Endodermal cell (in vitro differentiated cells): Measurements from ENCODE around the gene TGFBR3. TPM values are rescaled to one million over a fixed set of nuclear protein-coding genes. Genes with fewer than 3 reads are reported as not detected.

Experiments used
- DNase-seq: peaks from one replicate; pipeline ENCODE4 v3.0.0-alpha.2; 2017
- H3K27ac ChIP-seq: 2 replicates; pipeline ENCODE4 v1.5.1; 2013; ENCODE audit warnings: mild to moderate bottlenecking, low read depth, low read length, moderate library complexity
- H3K27me3 ChIP-seq: 2 replicates; pipeline ENCODE4 v1.6.1; 2013; ENCODE audit warnings: mild to moderate bottlenecking, low read length, moderate library complexity; ENCODE audit not compliant: insufficient read depth, control insufficient read depth, poor library complexity, severe bottlenecking
- H3K36me3 ChIP-seq: 2 replicates; pipeline ENCODE4 v1.7.0; 2013; ENCODE audit warnings: mild to moderate bottlenecking, low read length, moderate library complexity; ENCODE audit not compliant: control insufficient read depth, insufficient read depth
- H3K4me1 ChIP-seq: one replicate; pipeline ENCODE4 v1.7.0; 2013; ENCODE audit warnings: low read length; ENCODE audit not compliant: control insufficient read depth, insufficient read depth
- H3K4me3 ChIP-seq: 2 replicates; pipeline ENCODE4 v1.5.1; 2013; ENCODE audit warnings: mild to moderate bottlenecking, low read length, moderate library complexity
- H3K9ac ChIP-seq: 2 replicates; pipeline ENCODE4 v1.6.1; 2013; ENCODE audit warnings: mild to moderate bottlenecking, low read length, moderate library complexity; ENCODE audit not compliant: poor library complexity, severe bottlenecking; ENCODE audit errors: extremely low read depth
- H3K9me3 ChIP-seq: 2 replicates; pipeline ENCODE4 v1.6.1; 2013; ENCODE audit warnings: mild to moderate bottlenecking, low read length, moderate library complexity; ENCODE audit not compliant: control insufficient read depth
- H3K27ac Mint-ChIP-seq: 2 replicates; pipeline ENCODE4 v1.8.0; 2020; ENCODE audit warnings: mixed read lengths
- H3K27me3 Mint-ChIP-seq: 2 replicates; pipeline ENCODE4 v1.8.0; 2021; ENCODE audit warnings: mild to moderate bottlenecking, mixed read lengths; ENCODE audit not compliant: insufficient read depth
- H3K36me3 Mint-ChIP-seq: 2 replicates; pipeline ENCODE4 v1.8.0; 2020; ENCODE audit warnings: low read depth, mixed read lengths
- H3K4me1 Mint-ChIP-seq: 2 replicates; pipeline ENCODE4 v1.8.0; 2020; ENCODE audit warnings: mixed read lengths
- H3K4me3 Mint-ChIP-seq: 2 replicates; pipeline ENCODE4 v1.8.0; 2020; ENCODE audit warnings: mild to moderate bottlenecking, moderate library complexity, mixed read lengths
- H3K9me3 Mint-ChIP-seq: 2 replicates; pipeline ENCODE4 v1.8.0; 2020; ENCODE audit warnings: mild to moderate bottlenecking, mixed read lengths
- WGBS, 2 experiments: methylation state at CpG; one replicate each; pipeline versions ENCODE4 v1.1.5 to v1.1.7; 2013; ENCODE audit warnings: missing lambda C conversion rate in 2 of 2, mixed read lengths in 1 of 2; ENCODE audit not compliant: insufficient coverage in 1 of 2, insufficient read length in 1 of 2; 5-methylcytosine and 5-hydroxymethylcytosine counted together
- total RNA-seq, 2 donors: library from RNA; stranded (reverse); fragmentation: NEBNext Ultra II Directional in 1 of 2; extraction: Animal tissue kit (Norgen Biotek cat#: 25700) in 1 of 2; gene quantifications; 2 replicates in 1 of 2; 3 replicates in 1 of 2; pipeline ENCODE4 v1.2.1, GENCODE V29; 2021
- TF ChIP-seq, protein P1 (sequence below): fragments of 200-600 bp; sonication (generic); conservative IDR thresholded peaks from 2 replicates; pipeline ENCODE4 v1.5.0; 2021; ENCODE audit warnings: antibody characterized with exemption, mild to moderate bottlenecking

Gene TGFBR3
- total RNA-seq, 2 donors from 2014 or later: 8.1 to 8.5 TPM

DNA sequence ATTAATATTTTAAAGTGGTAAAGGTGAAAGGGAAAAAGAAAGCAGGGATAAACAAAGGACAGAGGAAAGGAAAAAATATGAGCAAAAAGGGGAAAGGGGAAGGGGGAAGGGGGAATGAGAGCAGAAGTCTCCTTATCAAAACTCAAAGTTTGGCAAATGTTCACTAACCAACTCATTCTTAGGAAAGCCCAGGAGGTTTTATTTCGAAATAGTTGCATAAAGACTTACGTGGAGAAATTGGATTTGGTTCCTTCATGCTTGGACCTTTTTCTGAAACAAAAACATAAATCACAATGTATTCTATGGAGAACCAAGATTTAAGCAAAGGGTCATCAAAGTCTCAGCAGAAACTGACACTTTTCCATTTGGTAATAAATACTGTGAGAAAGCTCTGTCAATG, 188.1 kb downstream of the TGFBR3 start:
- no peaks in the 10 kb centered on the region for H3K27me3 ChIP-seq
- no peak for DNase-seq
- WGBS, 2 experiments: 85 to 90% methylated on average over 2 of the region's 2 CpGs
- H3K4me3 Mint-ChIP-seq: no peak overlapping the region
- H3K4me1 ChIP-seq: peaks cover 2% of the 10 kb centered on the region
- H3K36me3 ChIP-seq: no peaks in the 10 kb centered on the region
- H3K9me3 ChIP-seq: no peaks in the 10 kb centered on the region
- TF ChIP-seq, protein P1, sequence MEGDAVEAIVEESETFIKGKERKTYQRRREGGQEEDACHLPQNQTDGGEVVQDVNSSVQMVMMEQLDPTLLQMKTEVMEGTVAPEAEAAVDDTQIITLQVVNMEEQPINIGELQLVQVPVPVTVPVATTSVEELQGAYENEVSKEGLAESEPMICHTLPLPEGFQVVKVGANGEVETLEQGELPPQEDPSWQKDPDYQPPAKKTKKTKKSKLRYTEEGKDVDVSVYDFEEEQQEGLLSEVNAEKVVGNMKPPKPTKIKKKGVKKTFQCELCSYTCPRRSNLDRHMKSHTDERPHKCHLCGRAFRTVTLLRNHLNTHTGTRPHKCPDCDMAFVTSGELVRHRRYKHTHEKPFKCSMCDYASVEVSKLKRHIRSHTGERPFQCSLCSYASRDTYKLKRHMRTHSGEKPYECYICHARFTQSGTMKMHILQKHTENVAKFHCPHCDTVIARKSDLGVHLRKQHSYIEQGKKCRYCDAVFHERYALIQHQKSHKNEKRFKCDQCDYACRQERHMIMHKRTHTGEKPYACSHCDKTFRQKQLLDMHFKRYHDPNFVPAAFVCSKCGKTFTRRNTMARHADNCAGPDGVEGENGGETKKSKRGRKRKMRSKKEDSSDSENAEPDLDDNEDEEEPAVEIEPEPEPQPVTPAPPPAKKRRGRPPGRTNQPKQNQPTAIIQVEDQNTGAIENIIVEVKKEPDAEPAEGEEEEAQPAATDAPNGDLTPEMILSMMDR: no peak
- H3K27ac ChIP-seq: no peak overlapping the region
- H3K4me3 ChIP-seq: no peak overlapping the region
- H3K9me3 Mint-ChIP-seq: no peaks in the 10 kb centered on the region
- no peak overlapping the region for H3K27ac Mint-ChIP-seq
- peaks cover 12% of the 10 kb centered on the region for H3K4me1 Mint-ChIP-seq
- H3K36me3 Mint-ChIP-seq: no peaks in the 10 kb centered on the region
- no peaks in the 10 kb centered on the region for H3K27me3 Mint-ChIP-seq
- no peak overlapping the region for H3K9ac ChIP-seq

DNA sequence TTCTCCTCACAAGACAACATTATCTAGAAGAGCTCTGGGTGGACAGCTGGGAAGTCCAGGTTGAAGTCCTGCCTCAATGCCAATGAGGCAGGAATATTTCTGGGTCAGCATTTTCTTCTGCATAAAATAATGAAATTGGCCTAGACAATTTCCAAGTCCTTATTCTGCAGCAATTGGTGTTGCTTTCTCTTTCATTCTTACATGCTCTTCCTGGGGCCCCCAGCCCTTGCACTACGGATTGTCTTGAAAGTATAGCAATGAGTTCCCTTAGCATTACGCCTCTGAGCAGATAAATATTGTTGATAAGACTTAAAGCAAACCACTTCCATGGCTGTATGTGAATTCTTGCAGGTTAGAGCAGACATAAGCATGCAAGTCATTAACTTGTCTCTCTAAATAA, 188.5 kb downstream of the TGFBR3 start:
- Histone ChIP-seq H3K27ac (no peak overlapping the region), H3K4me3 (no peak overlapping the region), H3K4me1 (peaks cover 2% of the 10 kb centered on the region), H3K9ac (no peak overlapping the region), H3K9me3 (no peaks in the 10 kb centered on the region), H3K27me3 (no peaks in the 10 kb centered on the region), H3K36me3 (no peaks in the 10 kb centered on the region)
- H3K36me3 Mint-ChIP-seq: no peaks in the 10 kb centered on the region
- no peaks in the 10 kb centered on the region for H3K27me3 Mint-ChIP-seq
- peaks cover 12% of the 10 kb centered on the region for H3K4me1 Mint-ChIP-seq
- no peaks in the 10 kb centered on the region for H3K9me3 Mint-ChIP-seq
- TF ChIP-seq, protein P1: no peak
- DNase-seq: no peak
- 90 to 100% methylated on average over 1 to 2 of the region's 2 CpGs for WGBS, 2 experiments
- no peak overlapping the region for H3K4me3 Mint-ChIP-seq
- H3K27ac Mint-ChIP-seq: no peak overlapping the region

DNA sequence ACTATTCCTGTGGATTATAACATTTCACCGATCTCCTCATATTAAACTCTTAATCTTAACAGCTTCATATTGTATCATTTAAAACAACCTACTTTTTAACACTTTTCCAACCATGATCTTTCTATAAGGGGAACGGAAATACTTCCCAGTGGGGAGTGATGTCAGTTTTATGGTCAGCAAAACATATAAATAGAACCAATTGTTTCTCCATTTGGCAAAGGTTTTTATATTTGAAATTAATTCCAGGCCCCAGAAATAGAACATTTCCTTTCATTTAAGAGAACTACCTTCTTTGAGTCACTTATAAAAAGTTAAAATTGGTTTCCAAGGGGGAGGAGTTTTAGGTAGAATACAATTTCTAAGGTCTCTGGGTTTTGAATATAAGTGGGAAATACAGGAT, 189.6 kb downstream of the TGFBR3 start:
- Mint-ChIP-seq H3K4me3 (no peak overlapping the region), H3K4me1 (peaks cover 8% of the 10 kb centered on the region), H3K36me3 (no peaks in the 10 kb centered on the region), H3K9me3 (no peaks in the 10 kb centered on the region), H3K27me3 (no peaks in the 10 kb centered on the region), H3K27ac (no peak overlapping the region)
- H3K27me3 ChIP-seq: no peaks in the 10 kb centered on the region
- DNase-seq: no peak
- H3K4me1 ChIP-seq: peaks cover 2% of the 10 kb centered on the region
- TF ChIP-seq, protein P1: no peak
- no peak overlapping the region for H3K27ac ChIP-seq
- no peak overlapping the region for H3K4me3 ChIP-seq
- H3K9me3 ChIP-seq: no peaks in the 10 kb centered on the region
- H3K36me3 ChIP-seq: no peaks in the 10 kb centered on the region
- 83% methylated on average over 2 of the region's 2 CpGs; no CpG with 5 or more reads in 1 of the 2 experiments for WGBS, 2 experiments
- no peak overlapping the region for H3K9ac ChIP-seq
